IMR-90 (cell line): ENCODE measurements around the gene PRSS12.

Experiments used
- CEBPB ChIP-seq: IDR thresholded peaks from 2 replicates; pipeline ENCODE4 v1.6.1; 2012; ENCODE audit warnings: low read depth, low read length, improper control_type of control experiment
- CHD1 ChIP-seq: IDR thresholded peaks from 2 replicates; pipeline ENCODE4 v1.6.1; 2012; ENCODE audit warnings: low read depth, low read length, improper control_type of control experiment
- CTCF ChIP-seq: conservative IDR thresholded peaks from 2 replicates; pipeline ENCODE4 v1.5.1; 2012; ENCODE audit warnings: mild to moderate bottlenecking, low read depth, low read length, improper control_type of control experiment
- MXI1 ChIP-seq: IDR thresholded peaks from 2 replicates; pipeline ENCODE4 v1.6.1; 2012; ENCODE audit warnings: low read depth, mild to moderate bottlenecking, low read length, moderate library complexity, borderline replicate concordance
- POLR2A ChIP-seq: IDR thresholded peaks from 2 replicates; pipeline ENCODE4 v1.6.1; 2012; ENCODE audit warnings: mild to moderate bottlenecking, low read depth, low read length
- SMC3 ChIP-seq: fragments of 150-350 bp; IDR thresholded peaks from 2 replicates; pipeline ENCODE4 v1.6.1; 2016; ENCODE audit warnings: low read depth, mild to moderate bottlenecking, antibody characterized with exemption, low read length, moderate library complexity
- USF2 ChIP-seq: fragments of 150-350 bp; IDR thresholded peaks from 2 replicates; pipeline ENCODE4 v1.6.1; 2017; ENCODE audit warnings: mild to moderate bottlenecking, antibody characterized with exemption, low read length, low read depth

GRCh38 chr4:118352843-118353533, at the start of gene PRSS12:
- TF ChIP-seq CTCF (peak; percentile 78), CEBPB (no peak), MXI1 (0 out of 2 replicates have a peak, but pooled peaks have one; percentile 31), SMC3 (peak; percentile 57), POLR2A (no peak), USF2 (no peak), CHD1 (no peak)
